Measurements from ENCODE around the gene TFF2.

Gene TFF2

DNA sequence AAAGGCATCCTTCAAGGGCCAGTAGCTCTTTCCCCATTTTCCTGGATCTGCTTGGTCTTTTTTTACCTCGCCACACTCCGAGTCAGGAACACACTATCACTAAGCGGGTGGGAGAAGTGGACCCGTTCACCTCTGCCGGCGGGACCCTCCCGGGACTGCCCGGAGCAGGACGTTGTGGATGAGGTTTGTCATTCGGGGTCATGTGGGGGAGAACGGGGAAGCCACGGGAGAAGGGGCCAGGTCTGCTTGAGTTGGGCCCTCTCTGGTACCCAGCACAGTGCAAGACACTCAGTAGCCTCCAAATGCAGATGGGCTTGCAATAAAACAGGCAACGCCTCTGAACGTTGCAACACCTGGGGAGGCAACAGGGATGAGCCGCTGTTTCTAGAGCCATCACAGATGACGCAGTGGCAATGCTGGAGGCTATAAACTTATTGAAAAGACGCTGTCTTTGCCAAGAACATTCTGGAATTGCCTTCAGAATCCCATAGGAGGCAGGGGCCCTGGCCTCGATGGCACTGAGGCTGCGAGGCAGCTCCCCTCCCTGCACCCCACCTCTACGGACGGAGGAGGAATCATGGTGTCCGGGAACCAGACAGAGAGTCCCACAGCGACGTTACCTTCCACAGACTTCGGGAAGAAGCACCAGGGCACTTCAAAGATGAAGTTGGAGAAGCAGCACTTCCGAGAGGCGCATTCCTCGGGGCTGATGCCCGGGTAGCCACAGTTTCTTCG is 3.8 kb downstream of the TFF2 start:
- no peak for DNase-seq (ENCODE audit: low read depth)

DNA sequence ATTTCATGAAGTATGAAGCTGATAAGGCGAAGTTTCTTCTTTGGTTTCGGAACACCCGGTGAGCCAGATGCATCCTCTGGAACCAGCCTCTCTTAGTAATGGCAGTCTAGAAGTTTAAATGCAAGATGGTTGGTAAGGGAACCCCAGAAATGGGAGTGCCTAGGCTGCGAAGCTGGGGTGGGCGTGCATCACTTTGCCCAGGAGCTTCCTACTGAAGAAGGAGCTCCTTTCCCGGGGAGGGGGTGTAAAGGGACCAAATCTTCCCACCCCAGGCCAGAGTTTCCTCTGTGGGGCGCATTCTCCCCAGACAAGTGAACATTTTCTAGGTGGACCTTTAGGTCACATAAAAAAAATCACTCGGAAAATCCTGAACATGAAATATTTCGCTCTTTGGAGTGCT is 4.4 kb downstream of the TFF2 start:
- no peak for DNase-seq (ENCODE audit: low read depth)

DNA sequence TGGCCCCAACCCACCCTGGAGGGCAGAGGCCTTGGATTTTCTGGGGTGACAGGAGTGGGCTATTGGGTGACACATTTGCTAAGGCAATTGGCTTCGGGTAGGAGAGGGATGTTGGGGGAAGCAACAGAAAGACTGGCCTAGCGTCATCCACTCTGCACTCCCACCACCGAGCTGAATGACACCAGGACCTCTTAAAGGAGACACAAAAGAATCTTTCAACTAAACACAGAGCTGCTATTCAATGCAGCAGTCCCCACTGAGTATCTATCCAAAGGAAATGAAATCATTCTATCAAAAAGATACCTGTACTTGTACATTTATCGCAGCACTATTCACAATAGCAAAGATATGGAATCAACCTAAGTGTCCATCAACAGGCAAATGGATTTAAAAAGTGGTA is 6.2 kb downstream of the TFF2 start:
- DNase-seq (ENCODE audit: low read depth) = no peak

DNA sequence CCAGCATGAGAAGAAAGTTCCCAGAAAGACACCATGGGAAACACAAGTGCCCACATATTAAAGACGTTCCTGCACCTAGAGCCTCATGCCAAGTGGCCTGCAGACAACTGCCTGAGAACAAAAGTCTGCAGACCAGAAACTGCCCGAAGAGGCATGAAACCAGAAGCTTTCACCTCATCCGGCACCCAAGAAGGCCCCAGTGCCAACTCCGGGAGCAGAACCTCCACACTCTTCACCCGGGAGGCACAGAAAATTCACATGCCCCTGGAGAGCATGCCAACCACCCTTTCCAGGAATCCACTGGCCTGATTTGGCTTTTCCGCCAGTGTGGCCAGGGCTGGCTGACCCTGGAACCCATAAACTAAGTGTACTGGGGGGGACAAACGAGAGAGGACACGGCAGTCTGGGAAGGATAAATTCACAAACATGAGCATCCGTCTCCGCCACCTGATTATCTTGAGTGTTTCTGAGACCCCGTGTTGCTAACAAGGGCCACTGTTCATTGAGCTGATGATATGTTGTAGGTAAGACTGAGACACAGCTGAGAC is 6.8 kb downstream of the TFF2 start:
- DNase-seq (ENCODE audit: low read depth) = no peak

DNA sequence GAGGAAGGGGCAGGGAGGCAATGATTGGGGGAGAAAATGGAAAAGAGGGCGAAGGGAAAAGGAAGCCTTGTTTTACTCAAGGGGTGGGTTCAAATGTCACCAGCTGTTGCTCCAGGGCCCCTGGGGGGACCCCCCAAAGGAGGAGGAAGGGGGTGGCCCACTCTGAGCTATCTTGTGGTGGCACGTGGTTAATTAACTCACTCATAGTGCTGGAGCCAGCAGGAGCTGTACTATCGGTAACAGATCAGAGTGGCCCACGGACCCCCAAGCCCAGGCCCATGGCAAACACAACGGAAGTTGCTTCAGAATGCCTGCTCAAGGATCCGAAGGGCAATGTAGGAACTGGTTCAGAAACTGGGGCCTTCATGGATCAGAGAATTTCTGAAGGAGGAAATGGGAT is 7.2 kb downstream of the TFF2 start:
- no peak for DNase-seq (ENCODE audit: low read depth)

DNA sequence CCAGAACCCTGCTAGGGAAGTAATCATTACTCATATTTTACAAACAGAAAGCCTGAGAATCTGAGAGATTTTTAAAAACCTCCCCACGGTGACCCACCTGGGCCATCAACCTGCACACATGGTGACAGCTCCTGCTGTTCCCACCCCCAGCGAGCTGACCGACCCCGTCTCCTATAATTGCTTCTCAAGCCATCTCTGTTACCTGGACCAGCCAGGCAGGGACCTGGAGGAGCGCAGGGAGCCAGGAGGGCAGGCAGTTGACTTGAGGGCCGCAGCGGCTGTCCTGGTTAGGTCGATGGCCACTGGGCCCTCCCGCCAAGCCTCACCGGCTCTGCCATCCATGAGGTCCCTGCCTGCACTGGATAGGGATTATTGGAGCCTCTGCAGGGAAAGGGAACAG is 7.7 kb downstream of the TFF2 start:
- DNase-seq (ENCODE audit: low read depth) = no peak

DNA sequence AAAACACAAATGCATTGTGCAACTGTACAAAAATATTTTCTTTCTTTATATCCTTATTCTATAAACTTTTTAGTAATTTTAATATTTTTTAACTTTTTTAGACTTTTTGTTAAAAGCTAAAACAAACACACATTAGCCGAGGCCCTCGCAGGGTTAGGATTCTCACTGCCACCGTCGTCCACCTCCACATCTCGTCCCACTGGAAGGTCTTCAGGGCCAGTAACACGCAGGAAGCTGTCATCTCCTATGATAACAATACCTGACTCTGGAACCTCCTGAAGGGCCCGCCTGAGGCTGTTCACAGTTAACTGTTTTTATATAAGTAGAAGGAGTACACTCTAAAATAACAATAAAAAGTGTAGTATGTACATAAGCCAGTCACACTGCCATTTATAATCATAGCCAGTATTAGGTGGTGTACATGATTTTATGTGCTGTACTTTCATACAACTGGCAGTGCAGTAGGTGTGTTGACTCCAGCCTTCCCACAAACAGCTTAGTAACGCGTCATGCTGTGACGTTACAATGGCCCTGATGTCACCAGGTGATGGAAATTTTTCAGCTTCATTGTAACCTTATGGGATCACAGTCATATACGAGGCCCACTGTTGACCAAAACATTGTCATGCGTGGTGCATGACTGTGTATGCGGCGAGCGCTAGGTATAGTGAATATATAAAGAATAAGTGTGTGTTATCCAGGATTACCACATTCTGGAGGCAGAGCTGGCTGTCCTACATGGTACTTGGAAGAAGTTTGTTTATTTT is 8.8 kb downstream of the TFF2 start:
- DNase-seq (ENCODE audit: low read depth) = no peak

DNA sequence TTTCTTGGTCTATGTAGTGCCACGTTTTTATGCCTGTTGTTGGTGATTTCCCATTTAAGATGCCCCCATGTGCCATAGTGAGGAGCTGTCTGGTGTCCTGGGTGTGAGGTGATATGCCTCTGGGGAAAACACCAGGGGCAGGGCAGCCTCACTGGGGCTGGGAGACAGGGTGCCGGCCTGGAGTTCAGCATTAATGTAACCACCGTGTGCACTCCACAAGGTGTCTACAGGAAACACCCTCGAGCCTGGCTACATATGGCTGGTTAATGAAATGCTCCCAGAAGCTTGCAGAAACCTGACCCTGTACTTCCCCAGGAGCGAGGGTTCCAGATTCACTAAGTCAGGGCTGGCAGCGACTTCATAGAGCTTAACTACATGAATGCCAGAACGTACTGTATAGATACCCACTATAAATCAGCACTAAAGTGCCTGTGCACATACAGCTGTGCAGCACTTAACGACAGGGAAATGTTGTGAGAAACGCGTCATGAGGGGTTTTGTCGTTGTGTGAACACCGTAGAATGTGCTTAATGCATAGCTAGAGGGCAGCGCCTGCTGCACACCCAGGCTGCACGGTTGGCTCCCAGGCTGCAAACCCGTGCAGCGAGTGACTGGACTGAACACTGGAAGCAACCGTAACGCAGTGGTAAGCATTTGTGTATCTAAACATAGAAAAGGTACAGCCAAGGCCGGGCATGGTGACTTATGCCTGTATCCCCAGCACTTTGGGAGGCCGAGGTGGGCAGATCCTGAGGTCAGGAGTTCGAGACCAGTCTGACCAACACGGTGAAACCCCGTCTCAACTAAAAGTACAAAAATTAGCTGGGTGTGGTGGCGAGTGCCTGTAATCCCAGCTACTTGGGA is 10.4 kb downstream of the TFF2 start:
- no peak for DNase-seq (ENCODE audit: low read depth)

DNA sequence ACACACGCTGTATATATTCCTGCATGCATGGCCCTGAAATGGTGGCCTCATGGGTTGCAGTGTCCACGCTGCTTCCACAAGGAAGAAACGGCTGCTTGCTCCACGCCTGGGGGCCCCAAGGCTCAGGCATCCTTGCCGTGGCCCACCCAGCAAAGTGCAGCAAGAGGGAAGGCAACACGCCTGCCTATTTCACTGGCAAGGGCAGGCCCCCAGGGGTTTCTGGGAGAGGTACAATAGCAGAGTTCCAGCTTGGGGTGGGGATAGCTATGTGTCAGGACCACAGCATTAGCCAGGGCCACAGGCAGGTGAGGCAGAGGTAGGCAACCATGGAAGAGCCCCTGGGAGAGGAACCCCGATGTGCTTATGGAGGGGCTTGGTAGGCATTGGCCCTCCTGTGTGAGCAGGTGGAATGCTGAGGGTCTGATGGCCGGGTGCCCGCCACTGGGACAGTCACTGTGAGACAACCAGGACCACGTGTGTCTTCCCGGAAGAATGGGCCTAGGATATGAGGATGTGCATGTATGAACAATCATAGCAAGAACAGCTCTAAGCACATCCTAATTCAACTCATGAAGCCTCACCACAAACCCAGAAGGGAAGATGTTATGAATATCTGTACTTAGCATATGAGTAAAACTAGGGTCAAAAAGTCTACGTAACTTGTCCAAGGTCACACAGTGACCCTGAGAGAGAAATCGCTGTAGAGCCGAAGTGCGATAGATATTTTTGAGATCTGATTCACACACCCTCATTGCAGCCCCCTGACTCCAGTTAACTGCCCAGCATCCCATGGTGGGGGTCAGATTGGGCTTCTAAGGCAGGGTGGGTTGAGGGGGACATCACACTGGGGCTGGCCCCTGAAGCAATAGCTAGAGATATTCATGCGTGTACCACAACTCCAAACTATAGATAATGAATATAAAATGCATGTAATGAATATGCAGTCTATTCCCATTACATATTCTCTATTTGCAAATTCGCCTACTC is 11.8 kb downstream of the TFF2 start:
- DNase-seq (ENCODE audit: low read depth) = no peak

DNA sequence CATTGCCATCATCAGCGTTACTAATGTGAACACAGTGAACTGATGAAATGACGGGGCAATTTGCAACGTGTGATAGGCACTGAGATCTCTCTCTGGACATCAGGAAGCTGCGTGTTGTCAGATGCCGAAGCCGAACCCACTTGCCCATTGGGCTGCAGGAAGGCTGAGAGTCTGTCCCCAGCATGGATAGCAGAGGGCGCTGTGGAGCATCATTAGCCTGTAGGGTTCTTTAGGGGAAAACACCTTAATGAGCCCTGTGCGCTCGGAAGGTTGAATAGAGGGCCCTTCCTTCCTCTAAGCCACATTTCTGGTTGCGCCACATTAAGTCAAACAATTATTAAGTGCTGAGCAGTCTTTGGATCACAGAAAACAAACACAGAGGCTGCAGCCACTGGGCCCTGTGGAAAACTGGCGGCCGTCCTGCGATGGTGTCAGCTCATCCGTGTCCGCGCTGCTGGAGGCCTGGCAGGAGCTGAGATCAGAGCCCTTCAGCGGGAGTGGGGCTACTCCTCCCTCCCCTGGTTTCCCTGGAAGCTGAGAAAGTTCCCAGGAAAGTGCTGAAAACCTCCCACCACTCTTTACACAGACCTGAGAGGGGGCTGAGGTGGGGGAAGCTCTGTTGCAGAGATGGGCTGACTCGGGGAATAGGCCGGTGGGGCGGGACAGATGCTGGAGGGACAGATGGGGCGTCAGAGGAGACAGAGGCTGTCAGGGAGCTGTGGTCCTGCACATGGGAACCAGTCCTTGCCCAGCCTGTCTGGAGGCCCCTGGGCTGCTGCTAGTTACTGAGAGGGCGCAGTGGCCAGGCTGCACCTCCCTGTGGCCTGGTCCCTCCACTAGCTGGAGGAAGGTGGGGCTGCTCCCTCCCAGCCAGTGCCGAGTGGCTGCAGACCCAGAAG is 12.7 kb downstream of the TFF2 start:
- peak; percentile 12 for DNase-seq (ENCODE audit: low read depth)

DNA sequence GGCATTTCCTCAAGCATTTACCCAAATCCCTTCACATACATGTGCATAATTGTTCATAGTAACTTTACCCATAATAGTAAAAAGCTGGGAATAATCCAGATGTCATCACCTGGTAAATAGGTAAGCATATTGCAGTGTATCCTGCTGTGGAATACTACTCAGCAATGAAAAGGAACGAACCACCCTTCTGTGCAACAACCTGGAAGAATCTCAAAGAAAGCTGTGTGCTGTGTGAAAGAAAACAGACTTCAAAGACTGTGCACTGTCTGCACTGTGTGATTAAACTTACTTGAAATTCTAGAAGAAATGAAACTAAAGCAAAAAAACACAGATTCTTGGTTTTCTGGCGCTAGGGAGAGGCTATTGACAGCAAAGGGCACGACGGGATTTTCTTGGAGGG is 13.5 kb downstream of the TFF2 start:
- DNase-seq (ENCODE audit: low read depth) = no peak

DNA sequence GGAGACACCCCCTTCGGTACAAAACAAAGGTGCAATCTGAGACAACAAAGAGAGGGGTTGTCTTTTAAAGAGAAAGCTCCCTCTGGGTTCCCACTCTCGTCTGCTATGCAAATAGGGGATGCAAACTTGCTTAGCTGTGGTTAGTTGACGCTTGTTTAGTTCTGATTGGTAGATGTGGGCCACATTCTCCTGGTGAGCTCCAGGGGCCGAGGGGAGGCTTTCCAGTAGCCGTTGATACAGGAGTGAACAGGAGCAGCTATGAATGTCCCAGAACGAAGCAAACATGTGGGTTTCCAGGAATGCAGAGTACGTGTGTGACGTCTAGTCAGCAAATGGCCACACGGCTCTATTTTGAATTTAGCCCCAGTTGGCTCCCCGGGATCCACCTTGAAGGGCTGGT is 14.7 kb downstream of the TFF2 start:
- no peak for DNase-seq (ENCODE audit: low read depth)

DNA sequence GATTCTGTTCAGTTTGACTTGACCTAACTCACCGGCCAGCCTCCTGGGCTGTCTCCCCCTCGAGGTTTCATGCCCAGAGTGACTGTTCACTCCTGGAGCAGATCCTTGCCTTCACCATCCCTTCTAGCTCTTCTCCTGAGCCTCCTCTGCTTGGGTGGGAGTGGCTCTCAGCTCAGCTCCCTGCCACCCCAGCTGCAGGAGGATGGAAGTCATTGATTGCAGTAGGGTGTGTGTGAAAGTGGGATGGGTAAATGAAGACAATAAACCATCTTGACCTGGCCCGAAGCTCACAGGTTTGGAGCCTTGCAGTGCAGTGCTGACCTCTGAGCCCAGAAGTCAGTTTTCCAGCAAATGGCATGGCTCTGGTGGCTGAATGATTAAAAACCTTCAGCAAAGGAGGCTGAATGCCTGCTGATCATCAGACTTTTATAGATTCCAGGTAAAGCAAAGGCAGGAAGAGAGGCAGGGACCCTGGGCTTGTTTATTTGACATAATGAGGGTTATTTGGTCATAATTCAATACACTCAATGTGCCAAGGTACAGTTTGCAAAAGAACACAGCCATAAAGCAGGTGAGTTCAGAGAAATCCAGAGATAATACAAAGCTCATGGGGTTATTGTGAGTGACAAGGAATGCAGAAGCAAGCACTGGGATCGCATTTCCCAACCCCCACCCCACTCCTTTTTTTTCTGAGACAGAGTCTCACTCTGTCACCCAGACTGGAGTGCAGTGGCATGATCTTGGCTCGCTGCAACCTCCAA is 18.1 kb downstream of the TFF2 start:
- no peak for DNase-seq (ENCODE audit: low read depth)

DNA sequence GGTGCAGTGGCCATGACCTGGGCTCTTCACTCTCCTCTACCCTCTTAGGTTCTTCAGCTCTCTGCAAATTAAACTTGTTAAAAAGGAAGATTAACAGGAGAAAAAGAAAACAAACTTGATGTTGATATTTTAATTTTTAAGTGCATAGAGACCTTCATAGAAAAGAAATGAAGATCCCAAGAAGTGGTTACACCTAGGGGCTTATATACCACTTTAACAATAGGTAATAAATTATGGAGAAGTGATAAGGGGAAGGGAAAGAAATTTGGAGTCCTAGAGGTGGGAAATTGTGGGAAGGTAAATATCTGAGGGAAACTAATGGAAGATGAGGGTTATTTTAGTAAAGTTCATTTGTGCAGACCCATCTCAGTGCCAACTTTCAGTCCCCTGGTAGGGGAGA is 19.1 kb downstream of the TFF2 start:
- DNase-seq (ENCODE audit: low read depth) = no peak

DNA sequence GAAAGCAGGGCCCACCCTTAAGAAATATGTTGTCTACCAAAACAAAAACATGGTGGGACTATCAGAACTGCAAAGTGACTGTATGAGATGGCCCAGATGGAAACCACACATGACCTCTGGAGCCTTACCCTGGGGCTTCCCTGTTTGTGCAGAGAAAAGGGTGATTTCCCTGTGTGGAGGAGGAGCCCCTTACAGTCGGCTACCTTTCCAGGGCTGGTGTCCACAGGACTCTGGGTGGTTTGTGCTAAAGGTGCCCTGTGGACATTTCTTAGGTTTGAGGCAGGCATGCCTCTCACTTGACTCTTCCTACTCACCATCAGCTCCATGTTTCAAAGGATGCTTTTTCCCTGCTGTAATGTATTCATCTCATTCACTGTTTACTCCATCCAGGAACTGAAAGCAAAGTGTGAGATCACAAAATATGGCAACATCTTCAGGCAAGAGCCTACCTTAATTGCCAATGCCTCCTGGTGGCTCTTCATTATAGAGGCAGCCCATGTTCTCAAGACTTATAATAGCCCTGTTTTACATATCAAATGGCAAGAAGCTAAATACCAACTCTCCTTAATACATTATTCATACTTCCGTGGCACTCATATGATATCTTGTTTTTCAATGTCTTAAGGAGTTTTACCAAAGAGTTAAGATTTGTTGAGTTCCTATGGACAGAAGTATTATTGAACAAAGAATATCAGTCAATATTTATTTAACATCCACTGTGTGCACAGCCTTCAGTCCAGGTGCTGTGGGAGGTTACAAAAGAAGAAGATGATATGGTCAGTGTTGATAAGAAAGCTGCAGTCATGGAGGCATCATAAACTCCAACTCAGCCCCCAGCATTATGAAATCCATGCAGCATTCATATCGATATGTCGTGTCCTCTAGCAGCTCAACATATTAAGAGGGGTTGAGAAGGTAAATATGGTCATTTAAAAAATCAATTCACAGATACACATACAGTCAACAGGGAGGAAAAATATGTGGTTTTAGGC is 20.1 kb downstream of the TFF2 start:
- DNase-seq (ENCODE audit: low read depth) = no peak

DNA sequence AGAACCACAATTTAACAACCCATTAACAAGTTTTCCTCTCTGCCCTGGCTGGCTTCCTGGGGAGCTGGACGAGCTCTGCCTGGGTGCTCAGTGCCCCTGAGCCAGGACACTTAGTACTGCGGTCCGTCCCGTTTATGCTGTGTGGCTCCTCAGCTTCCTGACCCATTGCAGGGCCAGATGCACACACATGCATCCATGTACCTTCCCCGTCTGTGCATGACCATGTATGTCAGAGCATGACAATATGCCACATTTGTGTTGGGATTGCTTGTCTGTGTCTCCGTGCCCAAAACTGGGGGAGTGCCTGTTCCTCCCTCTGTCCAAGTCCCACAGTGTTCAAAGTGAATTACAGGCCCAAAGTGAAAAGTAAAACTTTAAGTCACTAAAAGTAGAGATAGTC is 25.9 kb downstream of the TFF2 start:
- DNase-seq (ENCODE audit: low read depth) = no peak

DNA sequence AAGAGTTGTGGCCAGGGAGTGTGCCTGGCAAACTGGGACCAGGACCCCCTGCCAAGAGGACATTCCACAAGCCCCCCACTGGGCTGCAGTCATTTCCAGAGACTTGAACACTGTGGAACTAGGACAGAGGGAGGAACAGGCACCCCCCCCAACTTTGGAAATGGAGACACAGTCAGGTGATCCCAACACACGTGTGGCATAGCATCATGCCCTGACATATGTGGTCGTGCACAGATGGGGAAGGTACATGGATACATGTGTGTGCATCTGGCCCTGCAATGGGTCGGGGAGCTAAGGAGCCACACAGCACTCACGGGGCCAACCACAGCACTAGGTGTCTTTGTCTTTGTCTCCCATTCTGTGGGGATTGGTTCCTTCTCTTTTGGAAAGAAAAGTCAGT is 28.9 kb downstream of the TFF2 start:
- no peak for DNase-seq (ENCODE audit: low read depth)

DNA sequence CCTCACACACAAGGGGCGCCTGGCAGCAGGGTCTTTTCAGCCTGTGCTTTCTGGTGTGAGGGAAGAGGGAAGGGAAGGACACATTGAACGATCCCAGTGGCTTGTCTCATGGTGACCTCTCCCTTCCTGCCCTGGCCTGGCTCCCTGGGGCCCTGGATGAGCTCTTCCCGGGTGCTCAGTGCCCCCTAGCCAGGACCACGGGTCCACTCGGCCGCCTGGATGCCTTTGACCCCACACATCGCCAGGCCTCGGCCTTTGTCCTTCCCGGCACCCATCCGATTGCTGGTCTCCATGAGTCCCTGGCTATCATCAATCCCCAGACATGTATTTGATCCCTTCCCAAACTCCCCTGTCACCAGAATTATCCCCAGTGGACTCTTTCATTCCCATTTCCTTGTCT is 29.6 kb downstream of the TFF2 start:
- DNase-seq (ENCODE audit: low read depth) = no peak
